ENCODE measurements around the gene HOXA11.

GRCh38 chr7:27202862-27203134 is 17.8 kb upstream of the HOXA11 start:
- no peak for TF ChIP-seq CTCF (IDR thresholded peaks at IDR 0.05; ENCODE audit: low read depth, low read length, missing input control)
- TF ChIP-seq RAD21 (IDR thresholded peaks at IDR 0.05): no peak
- no peak for TF ChIP-seq EGR1 (IDR thresholded peaks at IDR 0.05; ENCODE audit: low read depth in 2 of 2)
- no peak for TF ChIP-seq JUND (IDR thresholded peaks at IDR 0.05)
- no peak for TF ChIP-seq GABPA (IDR thresholded peaks at IDR 0.05 in 1 of 2, conservative IDR thresholded peaks at IDR 0.05 in 1 of 2)
- TF ChIP-seq SP1 (IDR thresholded peaks at IDR 0.05): no peak
- TF ChIP-seq MAX (IDR thresholded peaks at IDR 0.05): no peak
- no peak for TF ChIP-seq YY1 (IDR thresholded peaks at IDR 0.05)
- TF ChIP-seq TAF1 (conservative IDR thresholded peaks at IDR 0.05): no peak
- no peak for TF ChIP-seq RXRA (IDR thresholded peaks at IDR 0.05)
- no peak for TF ChIP-seq REST (IDR thresholded peaks at IDR 0.05)
- no peak for TF ChIP-seq FOXA1 (IDR thresholded peaks at IDR 0.05)
- no peak for TF ChIP-seq ATF3 (IDR thresholded peaks at IDR 0.05)
